SHP77 (cell line): ENCODE results near the gene NOL6.

Experiments
- DNase-seq, 2 experiments: peaks; one replicate each; lab custom pipeline; 2025; lab: John Stamatoyannopoulos, UW

Gene NOL6

GRCh38 chr9:33453999-33454660 lies 19.6 kb downstream of the NOL6 start:
- DNase-seq = no peak

GRCh38 chr9:33453286-33453860 lies 20.4 kb downstream of the NOL6 start:
- DNase-seq = no peak

GRCh38 chr9:33452828-33453271 lies 20.9 kb downstream of the NOL6 start:
- DNase-seq = peak; percentile 34 to 56

DNA sequence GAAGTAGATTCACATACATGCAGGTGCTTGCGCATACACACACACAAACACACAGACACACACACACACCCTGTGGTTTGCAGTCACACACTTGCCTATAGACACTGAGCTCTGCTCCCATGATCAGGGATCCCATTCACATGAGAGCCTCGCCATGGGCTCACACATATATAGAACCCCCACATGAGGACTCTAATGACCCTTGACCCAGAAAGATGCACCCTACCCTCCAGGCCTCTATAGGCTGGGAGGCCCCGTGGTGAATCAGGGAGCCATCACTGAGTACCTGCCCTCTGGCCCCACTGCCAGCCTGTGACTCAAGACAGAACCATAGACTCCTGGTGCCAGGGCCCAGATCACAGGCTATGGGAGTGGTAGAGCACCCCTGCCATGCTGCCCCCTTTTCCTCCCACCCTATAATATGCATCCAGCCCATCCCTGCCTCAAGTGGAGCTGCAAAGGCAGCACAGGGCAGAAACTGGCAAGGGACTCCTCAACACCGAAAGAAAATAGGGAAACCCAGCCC lies 23.0 kb downstream of the NOL6 start:
- DNase-seq = no peak

DNA sequence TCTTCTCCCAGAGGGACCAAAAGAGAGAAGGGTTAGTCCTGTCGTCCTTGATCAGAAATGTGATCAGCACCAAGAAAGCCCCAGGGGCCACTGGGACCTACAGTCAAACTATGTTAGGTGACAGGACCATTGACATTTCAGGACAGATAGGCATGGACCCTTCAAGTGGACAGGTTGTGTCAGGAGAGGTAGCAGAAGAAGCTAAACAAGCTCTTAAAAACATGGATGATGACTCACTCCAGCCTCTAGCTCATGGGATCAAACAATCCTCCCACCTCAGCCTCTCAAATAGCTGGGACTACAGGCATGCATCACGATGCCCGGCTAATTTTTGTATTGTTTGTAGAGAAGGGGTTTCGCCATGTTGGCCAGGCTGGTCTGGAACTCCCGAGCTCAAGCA lies 24.0 kb downstream of the NOL6 start:
- DNase-seq = no peak

DNA sequence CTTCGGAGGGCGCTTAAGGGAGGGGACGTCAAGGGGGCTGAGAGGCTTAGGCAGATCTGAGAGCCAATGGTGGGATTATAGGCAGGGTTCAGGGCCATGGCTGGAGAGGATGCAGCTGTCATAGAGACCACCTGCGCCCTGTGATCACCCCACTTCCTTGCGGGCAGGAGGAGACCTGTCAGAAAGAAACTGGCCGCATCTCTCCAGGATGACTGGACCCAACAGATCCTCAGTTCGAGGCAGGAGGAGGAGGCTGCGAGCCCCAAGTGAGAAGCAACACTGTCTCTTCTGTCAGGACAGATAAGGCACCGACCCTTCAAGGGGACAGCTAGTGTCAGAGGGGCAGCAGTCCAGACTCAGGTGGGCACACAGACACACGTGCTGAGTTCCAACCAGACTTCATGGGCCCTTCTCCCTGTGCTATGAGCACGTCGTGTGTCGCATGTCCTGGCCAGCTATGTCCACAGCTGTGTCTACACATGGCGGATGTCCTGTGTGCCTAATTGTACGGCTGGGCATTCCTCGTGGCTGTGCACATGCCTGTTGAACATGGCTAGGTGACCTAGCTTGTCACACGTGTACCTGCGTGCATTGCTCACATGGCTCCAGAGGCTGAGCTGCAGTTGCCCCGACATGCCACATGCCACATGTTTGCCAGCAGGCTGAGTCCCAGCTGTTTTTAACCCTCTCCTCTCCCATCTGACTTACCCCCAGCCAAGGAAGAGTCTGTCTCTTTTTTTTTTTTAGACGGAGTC lies 25.7 kb downstream of the NOL6 start:
- DNase-seq = no peak

GRCh38 chr9:33446946-33447798 lies 26.6 kb downstream of the NOL6 start, which contains the start of gene AQP3:
AQP3 (minus strand) TSS chr9:33447593; CDS start chr9:33447530, 63 bp downstream.
- DNase-seq = peak in 1 of 2 experiments; percentile 19

- DNase-seq = no peak
These were observed 27.3 kb downstream of the NOL6 start for GRCh38 chr9:33446240-33446945.

GRCh38 chr9:33445389-33446239 lies 28.1 kb downstream of the NOL6 start:
- no peak for DNase-seq

GRCh38 chr9:33443464-33444154 lies 30.1 kb downstream of the NOL6 start:
- no peak for DNase-seq

- no peak for DNase-seq
These were observed 30.7 kb downstream of the NOL6 start for GRCh38 chr9:33443047-33443446.

DNA sequence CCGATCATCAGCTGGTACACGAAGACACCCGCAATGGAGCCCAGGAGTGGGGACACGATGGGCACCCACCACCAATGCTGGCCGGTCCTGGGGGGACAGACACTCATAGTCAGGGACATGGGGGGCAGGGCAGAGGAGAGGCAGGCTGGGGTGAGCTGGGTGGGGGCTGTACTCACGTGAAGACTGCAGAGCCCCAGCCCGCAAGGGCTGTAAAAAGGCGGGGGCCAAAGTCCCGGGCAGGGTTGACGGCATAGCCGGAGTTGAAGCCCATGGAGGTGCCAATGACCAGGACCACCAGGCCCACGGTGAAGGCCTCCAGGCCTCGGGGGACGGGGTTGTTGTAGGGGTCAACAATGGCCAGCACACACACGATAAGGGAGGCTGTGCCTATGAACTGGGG lies 31.6 kb downstream of the NOL6 start:
- no peak for DNase-seq

DNA sequence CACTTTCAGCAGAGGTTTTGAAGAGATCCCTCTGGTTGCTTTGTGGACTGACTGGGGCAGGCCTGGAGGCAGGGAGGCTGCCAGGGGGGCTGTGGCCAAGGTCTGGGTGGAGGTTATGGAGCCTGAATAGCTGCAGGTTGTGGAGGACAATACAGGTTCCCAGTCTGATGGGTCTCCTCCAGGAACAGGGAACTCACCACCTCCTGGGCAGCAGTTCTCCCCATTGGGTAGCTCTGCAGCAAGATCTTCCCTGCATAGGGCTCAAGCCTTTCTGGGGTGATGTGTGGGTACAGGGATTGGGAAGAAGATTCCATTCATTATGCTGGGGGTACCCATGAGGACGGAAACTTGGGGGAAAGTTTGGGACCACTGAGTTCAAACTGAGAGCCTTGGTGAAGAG lies 33.1 kb downstream of the NOL6 start:
- DNase-seq = no peak

GRCh38 chr9:33440204-33440603 lies 33.5 kb downstream of the NOL6 start:
- no peak for DNase-seq

GRCh38 chr9:33439731-33440130 lies 34.0 kb downstream of the NOL6 start:
- no peak for DNase-seq

GRCh38 chr9:33438926-33439680 lies 34.6 kb downstream of the NOL6 start:
- DNase-seq = no peak

GRCh38 chr9:33437898-33438297 lies 35.8 kb downstream of the NOL6 start:
- no peak for DNase-seq

- no peak for DNase-seq
These were observed 36.5 kb downstream of the NOL6 start for GRCh38 chr9:33437205-33437604.

DNA sequence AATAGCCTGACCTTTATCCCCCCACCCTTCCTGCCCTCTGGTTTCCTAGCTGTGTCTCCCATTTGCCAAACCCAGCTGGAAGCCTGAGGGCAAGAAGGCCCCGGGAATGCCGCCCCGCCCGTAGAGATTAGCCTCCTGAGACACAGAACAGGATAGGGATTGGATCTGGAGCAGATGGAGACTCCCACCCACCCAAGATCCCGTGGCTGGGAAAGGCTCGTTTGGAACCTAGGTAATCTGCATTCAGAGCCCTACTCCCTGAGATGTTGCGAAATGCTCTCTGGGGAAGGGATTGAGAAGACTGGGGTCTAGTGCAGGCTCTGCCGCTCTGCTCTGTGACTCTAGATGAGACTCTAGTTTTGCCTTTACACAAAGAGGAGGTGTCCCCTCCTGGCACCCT lies 37.3 kb downstream of the NOL6 start:
- DNase-seq = no peak
